IgD-negative memory B cell (primary cell): ENCODE results near the gene IL1R2. TPM values are rescaled to one million over a fixed set of nuclear protein-coding genes. Genes with fewer than 3 reads are reported as not detected.

ENCODE experiments used
- H3K27ac Mint-ChIP-seq, 3 donors: one replicate each; pipeline ENCODE4 v1.8.0; 2020 to 2022; ENCODE audit warnings: mild to moderate bottlenecking in 3 of 3, mixed read lengths in 3 of 3, moderate library complexity in 1 of 3
- H3K27me3 Mint-ChIP-seq: one replicate; pipeline ENCODE4 v1.8.0; 2021; ENCODE audit warnings: mixed read lengths
- H3K36me3 Mint-ChIP-seq: one replicate; pipeline ENCODE4 v1.8.0; 2020; ENCODE audit warnings: mild to moderate bottlenecking, mixed read lengths
- H3K4me1 Mint-ChIP-seq, 3 donors: one replicate each; pipeline ENCODE4 v1.8.0; 2020 to 2022; ENCODE audit warnings: mixed read lengths in 3 of 3, mild to moderate bottlenecking in 1 of 3
- H3K4me3 Mint-ChIP-seq, 4 donors: one replicate each; pipeline ENCODE4 v1.8.0; 2020 to 2022; ENCODE audit warnings: mild to moderate bottlenecking in 4 of 4, mixed read lengths in 4 of 4, moderate library complexity in 3 of 4
- H3K9me3 Mint-ChIP-seq, 3 donors: one replicate each; pipeline ENCODE4 v1.8.0; 2020 to 2021; ENCODE audit warnings: mixed read lengths in 3 of 3, mild to moderate bottlenecking in 1 of 3
- polyA plus RNA-seq: library from polyadenylated mRNA; unstranded; fragments of 300-500 nt; fragmentation: Illumina TruSeq; gene quantifications from one replicate; pipeline ENCODE4 v1.2.3, GENCODE V29; 2021

IL1R2 gene
- polyA plus RNA-seq, 1 donor from 2014 or later, result not detected

- H3K27ac Mint-ChIP-seq, result no peak overlapping the region
- H3K4me1 Mint-ChIP-seq, result peaks cover 0 to 2% (median 0%) of the 10 kb centered on the region in 3 donors
- no peak overlapping the region for H3K4me3 Mint-ChIP-seq
- peaks cover 4% of the 10 kb centered on the region for H3K36me3 Mint-ChIP-seq
- H3K9me3 Mint-ChIP-seq, result peaks cover 0 to 21% (median 6%) of the 10 kb centered on the region in 3 donors
- H3K27me3 Mint-ChIP-seq, result peaks cover 6% of the 10 kb centered on the region
Measured at GRCh38 chr2:101967826-101968513, 23.8 kb upstream of the IL1R2 start.

GRCh38 chr2:101969723-101970122, 22.0 kb upstream of the IL1R2 start:
- Mint-ChIP-seq H3K9me3 (peaks cover 0 to 21% (median 6%) of the 10 kb centered on the region in 3 donors), H3K4me1 (peaks cover 0 to 2% (median 0%) of the 10 kb centered on the region in 3 donors), H3K4me3 (no peak overlapping the region), H3K27me3 (peaks cover 4% of the 10 kb centered on the region), H3K36me3 (peaks cover 4% of the 10 kb centered on the region), H3K27ac (no peak overlapping the region)

GRCh38 chr2:101970901-101971300, 20.9 kb upstream of the IL1R2 start:
- Mint-ChIP-seq H3K27me3 (peaks cover 4% of the 10 kb centered on the region), H3K4me3 (no peak overlapping the region), H3K36me3 (peaks cover 4% of the 10 kb centered on the region), H3K4me1 (peaks cover 0 to 2% (median 0%) of the 10 kb centered on the region in 3 donors), H3K27ac (no peak overlapping the region), H3K9me3 (peaks cover 0 to 21% (median 6%) of the 10 kb centered on the region in 3 donors)

GRCh38 chr2:101971836-101972235, 19.9 kb upstream of the IL1R2 start:
- Mint-ChIP-seq H3K36me3 (peaks cover 4% of the 10 kb centered on the region), H3K27me3 (peaks cover 4% of the 10 kb centered on the region), H3K27ac (no peak overlapping the region), H3K4me1 (peaks cover 0 to 2% (median 0%) of the 10 kb centered on the region in 3 donors), H3K9me3 (peaks cover 0 to 21% (median 6%) of the 10 kb centered on the region in 3 donors), H3K4me3 (no peak overlapping the region)

- peaks cover 4% of the 10 kb centered on the region for H3K36me3 Mint-ChIP-seq
- peaks cover 0 to 2% (median 0%) of the 10 kb centered on the region in 3 donors for H3K4me1 Mint-ChIP-seq
- no peak overlapping the region for H3K27ac Mint-ChIP-seq
- H3K4me3 Mint-ChIP-seq, result no peak overlapping the region
- peaks cover 4% of the 10 kb centered on the region for H3K27me3 Mint-ChIP-seq
- H3K9me3 Mint-ChIP-seq, result peaks cover 0 to 21% (median 6%) of the 10 kb centered on the region in 3 donors
Measured at GRCh38 chr2:101972621-101973434, 18.9 kb upstream of the IL1R2 start.

- Mint-ChIP-seq H3K9me3 (peaks cover 0 to 21% (median 6%) of the 10 kb centered on the region in 3 donors), H3K27ac (no peak overlapping the region), H3K4me1 (peaks cover 0 to 2% (median 0%) of the 10 kb centered on the region in 3 donors), H3K27me3 (peaks cover 4% of the 10 kb centered on the region), H3K36me3 (peaks cover 4% of the 10 kb centered on the region), H3K4me3 (no peak overlapping the region)
Measured at GRCh38 chr2:101974663-101975062, 17.1 kb upstream of the IL1R2 start.

- Mint-ChIP-seq H3K4me1 (no peaks in the 10 kb centered on the region), H3K27me3 (peaks cover 4% of the 10 kb centered on the region), H3K4me3 (no peak overlapping the region), H3K9me3 (peaks cover 0 to 14% (median 6%) of the 10 kb centered on the region in 3 donors), H3K27ac (no peak overlapping the region), H3K36me3 (peaks cover 3% of the 10 kb centered on the region)
Measured at GRCh38 chr2:101975171-101975870, 16.4 kb upstream of the IL1R2 start.

GRCh38 chr2:101976891-101977290, 14.9 kb upstream of the IL1R2 start:
- Mint-ChIP-seq H3K9me3 (peaks cover 0 to 7% (median 0%) of the 10 kb centered on the region in 3 donors), H3K27me3 (peaks cover 4% of the 10 kb centered on the region), H3K27ac (no peak overlapping the region)

GRCh38 chr2:101980368-101980767, 11.4 kb upstream of the IL1R2 start:
- Mint-ChIP-seq H3K36me3 (no peaks in the 10 kb centered on the region), H3K4me3 (no peak overlapping the region), H3K4me1 (no peaks in the 10 kb centered on the region), H3K27ac (no peak overlapping the region), H3K27me3 (peaks cover 2% of the 10 kb centered on the region), H3K9me3 (no peaks in the 10 kb centered on the region)

More at GRCh38 chr2:101976891-101977290, 14.9 kb upstream of the IL1R2 start:
- Mint-ChIP-seq H3K4me1 (no peaks in the 10 kb centered on the region), H3K36me3 (no peaks in the 10 kb centered on the region), H3K4me3 (no peak overlapping the region)

- H3K27me3 Mint-ChIP-seq, result peaks cover 2% of the 10 kb centered on the region
Measured at GRCh38 chr2:101981066-101981465, 10.7 kb upstream of the IL1R2 start.

GRCh38 chr2:101981504-101981903, 10.3 kb upstream of the IL1R2 start:
- H3K4me1 Mint-ChIP-seq, result no peaks in the 10 kb centered on the region
- no peak overlapping the region for H3K4me3 Mint-ChIP-seq
- H3K36me3 Mint-ChIP-seq, result no peaks in the 10 kb centered on the region
- peaks cover 2% of the 10 kb centered on the region for H3K27me3 Mint-ChIP-seq
- H3K27ac Mint-ChIP-seq, result no peak overlapping the region
- no peaks in the 10 kb centered on the region for H3K9me3 Mint-ChIP-seq

More at GRCh38 chr2:101981066-101981465, 10.7 kb upstream of the IL1R2 start:
- Mint-ChIP-seq H3K36me3 (no peaks in the 10 kb centered on the region), H3K27ac (no peak overlapping the region), H3K9me3 (no peaks in the 10 kb centered on the region), H3K4me3 (no peak overlapping the region), H3K4me1 (no peaks in the 10 kb centered on the region)

- no peaks in the 10 kb centered on the region for H3K4me1 Mint-ChIP-seq
- H3K4me3 Mint-ChIP-seq, result no peak overlapping the region
- no peaks in the 10 kb centered on the region for H3K9me3 Mint-ChIP-seq
- peak overlapping the region in 1 of 3 donors; percentile 80 for H3K27ac Mint-ChIP-seq
- peaks cover 2% of the 10 kb centered on the region for H3K27me3 Mint-ChIP-seq
- H3K36me3 Mint-ChIP-seq, result no peaks in the 10 kb centered on the region
Measured at GRCh38 chr2:101982495-101983029, 9.2 kb upstream of the IL1R2 start.

- Mint-ChIP-seq H3K9me3 (no peaks in the 10 kb centered on the region), H3K27ac (no peak overlapping the region), H3K4me1 (peaks cover 0 to 2% (median 0%) of the 10 kb centered on the region in 3 donors), H3K36me3 (no peaks in the 10 kb centered on the region), H3K27me3 (peaks cover 2% of the 10 kb centered on the region), H3K4me3 (no peak overlapping the region)
Measured at GRCh38 chr2:101983486-101983885, 8.3 kb upstream of the IL1R2 start.

- Mint-ChIP-seq H3K4me1 (peaks cover 0 to 2% (median 0%) of the 10 kb centered on the region in 3 donors), H3K36me3 (no peaks in the 10 kb centered on the region), H3K4me3 (no peak overlapping the region), H3K27me3 (peaks cover 2% of the 10 kb centered on the region), H3K9me3 (no peaks in the 10 kb centered on the region), H3K27ac (no peak overlapping the region)
Measured at GRCh38 chr2:101983928-101984327, 7.8 kb upstream of the IL1R2 start.
